SK-N-SH (cell line): ENCODE results near the gene RARA.

ENCODE experiments used
- CHD2 ChIP-seq: fragments of 150-350 bp; IDR thresholded peaks from 2 replicates; pipeline ENCODE4 v1.6.1; 2018; ENCODE audit warnings: low read length; ENCODE audit not compliant: partially characterized antibody
- CTCF ChIP-seq: fragments of 200-600 bp; sonication (generic); IDR thresholded peaks from 2 replicates; pipeline ENCODE4 v1.6.1; 2017; ENCODE audit warnings: antibody characterized with exemption, mild to moderate bottlenecking, moderate library complexity
- EP300 ChIP-seq, 2 experiments: IDR thresholded peaks; 2 replicates each; pipeline versions ENCODE4 v1.4.0 to v1.6.1; 2012; ENCODE audit warnings: borderline replicate concordance in 1 of 2, low read depth in 1 of 2, low read length in 1 of 2
- GABPA ChIP-seq: IDR thresholded peaks from 2 replicates; pipeline ENCODE4 v1.4.0; 2012; ENCODE audit warnings: low read depth, mild to moderate bottlenecking
- POLR2AphosphoS5 ChIP-seq: IDR thresholded peaks from 2 replicates; pipeline ENCODE4 v1.6.1; 2012; ENCODE audit warnings: low read depth, low read length
- RAD21 ChIP-seq: IDR thresholded peaks from 2 replicates; pipeline ENCODE4 v1.6.1; 2012; ENCODE audit warnings: mild to moderate bottlenecking, low read length
- RCOR1 ChIP-seq: fragments of 150-350 bp; IDR thresholded peaks from 2 replicates; pipeline ENCODE4 v1.6.1; 2017; ENCODE audit warnings: antibody characterized with exemption, low read length
- RFX5 ChIP-seq: IDR thresholded peaks from 2 replicates; pipeline ENCODE4 v1.6.1; 2012; ENCODE audit warnings: mild to moderate bottlenecking, improper control_type of control experiment, low read length
- RXRA ChIP-seq: IDR thresholded peaks from 2 replicates; pipeline ENCODE4 v1.4.0; 2012; ENCODE audit warnings: low read depth, mild to moderate bottlenecking, borderline replicate concordance
- TEAD4 ChIP-seq: IDR thresholded peaks from 2 replicates; pipeline ENCODE4 v1.4.0; 2012; ENCODE audit warnings: mild to moderate bottlenecking, borderline replicate concordance; ENCODE audit not compliant: insufficient read depth

- TF ChIP-seq CTCF (no peak), EP300 (IDR thresholded peaks at IDR 0.05; ENCODE audit: borderline replicate concordance in 1 of 2, low read depth in 1 of 2, low read length in 1 of 2) (no peak), RAD21 (no peak), POLR2AphosphoS5 (no peak), RXRA (no peak), RFX5 (no peak), GABPA (no peak), TEAD4 (no peak), CHD2 (no peak), RCOR1 (no peak)
These were observed 37.8 kb downstream of the RARA start for GRCh38 chr17:40346765-40347158.
